Stimulated activated CD4-positive, alpha-beta T cell treated with anti-CD3 and anti-CD28 coated beads, Interleukin-15, amount 100 ng/mL, for 1 hour (primary cell): Measurements from ENCODE around the gene LETMD1.

Source experiments
- DNase-seq, 2 donors: peaks; one replicate each; pipeline ENCODE4 v3.0.0-alpha.2; 2020; ENCODE audit warnings: low read depth in 1 of 2, low spot score in 1 of 2

Gene LETMD1

GRCh38 chr12:51025836-51026638 is 22.1 kb upstream of the LETMD1 start, which contains the start of gene SLC11A2:
Gene SLC11A2, minus strand, starts transcription at chr12:51026384. Its CDS starts 15,656 bp downstream, at chr12:51010728.
- peak; percentile 81 to 85 for DNase-seq

DNA sequence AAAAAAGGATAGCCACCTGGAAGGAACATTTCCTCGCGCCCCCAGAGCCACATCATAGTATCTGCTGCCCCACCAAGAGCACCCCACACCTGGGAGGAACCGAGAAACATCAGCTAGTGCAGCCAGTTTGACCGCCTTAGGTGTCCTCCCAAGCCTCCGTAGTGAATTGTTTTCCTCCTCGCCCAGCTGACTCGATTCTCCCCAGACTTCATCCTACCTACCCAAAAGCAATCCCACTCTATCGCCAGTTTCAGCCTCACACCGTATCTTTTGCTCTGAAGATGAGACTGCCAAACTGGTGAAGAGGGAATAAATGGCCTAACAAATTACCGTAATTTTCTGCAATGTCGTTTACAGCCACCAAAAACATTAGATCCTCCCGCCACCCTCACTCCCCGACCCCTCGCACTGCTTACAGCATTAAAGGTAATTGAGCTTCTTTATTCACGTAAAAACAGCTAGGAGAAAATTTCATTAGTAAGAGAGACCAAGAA is 20.7 kb upstream of the LETMD1 start:
- no peak for DNase-seq

- DNase-seq: no peak
These were observed 19.9 kb upstream of the LETMD1 start for GRCh38 chr12:51028126-51028812.

- no peak for DNase-seq
These were observed 19.3 kb upstream of the LETMD1 start for GRCh38 chr12:51028813-51029150.

- no peak for DNase-seq
These were observed 15.1 kb upstream of the LETMD1 start for GRCh38 chr12:51033048-51033447.

GRCh38 chr12:51033457-51034089 is 14.6 kb upstream of the LETMD1 start:
- DNase-seq: no peak

DNA sequence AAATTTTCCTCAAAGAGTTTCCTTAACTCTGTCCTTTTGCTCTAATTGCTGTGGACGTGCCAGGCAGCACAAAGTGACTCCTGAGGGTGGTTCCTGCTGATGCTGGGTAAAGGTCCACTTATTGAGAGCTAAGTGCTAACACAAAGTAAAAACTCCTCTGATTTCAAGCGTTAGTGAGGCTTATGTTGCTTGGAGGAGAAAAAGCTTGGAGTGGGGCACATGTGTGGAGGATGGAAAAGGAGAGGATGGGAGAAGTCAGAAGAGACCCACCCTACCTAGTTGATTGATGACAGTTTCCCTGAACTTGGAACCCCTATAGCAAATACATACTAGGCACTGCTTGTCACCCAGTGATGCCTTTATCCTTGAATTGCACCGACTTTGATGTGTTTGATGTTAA is 11.8 kb upstream of the LETMD1 start:
- no peak for DNase-seq

GRCh38 chr12:51048661-51049251 is 629 bp downstream of the LETMD1 start:
- DNase-seq: no peak

DNA sequence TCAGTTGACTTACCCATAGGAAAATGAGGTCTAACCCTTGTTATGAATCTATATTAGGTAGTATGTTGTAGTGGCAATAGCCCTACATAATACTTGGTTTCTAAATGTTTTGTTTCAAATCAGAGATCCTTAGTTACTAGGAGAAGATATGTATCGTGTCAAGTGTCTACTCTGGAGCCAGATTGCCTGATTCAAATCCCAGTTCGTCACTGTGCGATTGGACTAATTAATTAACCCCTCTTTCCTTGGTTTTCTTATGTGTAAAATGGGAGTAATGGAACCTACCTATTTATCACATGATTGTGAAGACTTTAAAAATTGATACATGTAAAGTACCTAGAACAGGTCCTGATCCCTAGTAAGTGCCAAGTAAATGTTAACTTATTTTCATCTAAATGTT is 1.4 kb downstream of the LETMD1 start:
- no peak for DNase-seq

GRCh38 chr12:51051787-51052186 is 3.7 kb downstream of the LETMD1 start:
- no peak for DNase-seq

DNA sequence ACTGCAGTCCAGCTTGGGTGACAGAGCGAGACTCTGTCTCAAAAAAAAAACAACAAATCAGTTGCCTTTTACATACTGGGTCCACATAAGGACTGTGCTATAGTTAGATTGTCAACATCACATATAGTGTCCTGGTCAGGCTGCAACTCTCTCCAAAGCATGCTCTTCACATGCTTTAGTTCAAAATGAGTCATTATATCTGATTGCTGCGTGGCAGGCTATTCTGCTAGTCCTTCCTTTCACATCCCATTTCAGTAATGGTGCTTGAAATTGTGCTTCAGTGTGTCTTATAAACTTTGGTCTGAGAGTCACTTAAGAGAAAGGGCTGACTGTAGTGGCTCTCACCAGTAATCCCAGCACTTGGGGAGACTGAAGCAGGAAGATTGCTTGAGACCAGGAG is 6.9 kb downstream of the LETMD1 start:
- no peak for DNase-seq

DNA sequence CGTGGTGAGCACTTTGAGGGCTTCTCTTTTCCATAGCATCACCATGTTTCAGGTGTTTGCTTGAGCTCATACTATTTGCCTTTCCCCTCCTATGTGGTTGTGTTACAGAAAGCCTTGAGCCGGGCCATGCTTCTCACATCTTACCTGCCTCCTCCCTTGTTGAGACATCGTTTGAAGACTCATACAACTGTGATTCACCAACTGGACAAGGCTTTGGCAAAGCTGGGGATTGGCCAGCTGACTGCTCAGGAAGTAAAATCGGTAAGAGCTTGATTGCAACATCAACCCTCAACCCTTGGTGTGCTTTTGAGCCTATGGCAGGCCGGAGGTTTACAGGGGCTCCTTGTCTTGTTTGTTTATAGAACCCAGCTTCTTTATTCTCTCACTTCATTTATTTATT is 8.1 kb downstream of the LETMD1 start:
- no peak for DNase-seq

GRCh38 chr12:51059086-51059485 is 11.0 kb downstream of the LETMD1 start:
- no peak for DNase-seq

DNA sequence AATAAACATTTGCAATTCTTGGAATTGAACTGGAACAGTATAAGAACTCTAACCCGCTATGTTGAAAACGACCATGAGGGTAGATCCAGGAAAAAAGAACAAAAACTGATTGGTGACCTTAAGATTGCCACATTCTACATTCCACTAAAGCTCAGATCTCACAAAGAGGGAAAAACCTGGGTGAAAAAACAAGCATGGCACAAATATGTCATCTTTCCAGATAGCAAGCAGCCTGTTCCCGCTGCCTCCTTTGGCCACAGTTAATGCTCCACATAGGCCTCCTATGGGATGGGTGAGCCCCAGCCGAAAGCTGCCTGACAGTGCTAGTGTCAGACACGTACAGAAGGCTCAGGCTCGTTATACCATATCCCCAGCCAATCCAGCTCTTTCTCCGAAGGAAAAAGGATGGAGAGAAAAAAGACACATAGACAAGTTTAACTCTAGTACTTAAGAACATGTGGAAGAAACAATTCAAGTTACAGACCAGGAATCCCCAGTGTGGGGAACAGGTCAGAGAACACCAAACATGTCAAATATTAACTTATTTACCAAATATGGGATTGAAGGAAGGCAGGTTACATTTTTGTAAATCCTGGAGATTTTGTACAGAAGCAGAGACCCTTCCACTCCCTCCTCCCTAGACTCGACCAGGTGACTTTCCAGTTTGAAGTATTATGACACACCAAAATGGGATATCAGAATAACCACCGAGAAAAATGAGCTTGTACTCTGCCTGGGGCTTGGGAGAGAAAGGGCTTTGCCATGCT is 14.7 kb downstream of the LETMD1 start:
- DNase-seq: no peak

GRCh38 chr12:51065530-51065929 is 17.4 kb downstream of the LETMD1 start:
- no peak for DNase-seq

DNA sequence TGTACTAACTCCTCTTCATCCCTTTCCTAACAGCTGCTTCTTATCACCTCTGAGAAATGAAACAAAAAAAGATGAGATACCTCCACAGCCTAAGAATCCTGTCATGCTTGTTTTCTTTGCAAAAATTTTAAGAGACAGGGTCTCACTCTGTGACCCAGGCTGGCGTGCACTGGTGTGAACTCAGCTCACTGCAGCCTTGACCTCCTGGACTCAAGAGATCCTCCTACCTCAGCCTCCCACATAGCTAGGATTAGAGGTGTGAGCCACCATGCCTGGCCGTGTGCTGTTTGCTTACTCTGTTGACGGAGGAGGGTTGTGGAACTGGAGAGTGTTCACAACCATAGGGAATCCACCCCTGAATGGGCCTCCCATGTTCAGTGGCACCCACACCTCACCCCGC is 19.1 kb downstream of the LETMD1 start:
- DNase-seq: no peak

- no peak for DNase-seq
These were observed 19.6 kb downstream of the LETMD1 start for GRCh38 chr12:51067771-51068170.

DNA sequence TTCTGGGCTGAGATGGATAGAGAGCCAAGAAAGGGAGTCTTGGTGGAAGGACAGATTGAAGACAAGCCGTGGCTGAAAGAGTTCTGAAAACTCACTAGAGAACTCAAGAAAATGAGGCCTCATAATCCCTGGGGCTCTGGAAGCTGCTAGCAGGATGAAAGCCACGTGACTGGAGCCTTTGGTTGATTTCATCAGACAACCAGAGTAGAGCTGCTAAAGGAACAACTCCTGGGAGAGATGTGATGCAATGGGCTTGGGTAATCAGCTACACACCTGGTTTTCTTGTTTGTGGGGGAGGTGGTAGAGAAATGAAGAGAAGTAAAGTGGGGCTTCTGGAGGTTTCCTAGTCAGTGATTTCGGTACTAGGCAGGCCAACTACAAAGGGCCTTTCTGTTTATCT is 21.9 kb downstream of the LETMD1 start:
- no peak for DNase-seq

- DNase-seq: no peak
These were observed 23.5 kb downstream of the LETMD1 start for GRCh38 chr12:51071663-51072062.

- no peak for DNase-seq
These were observed 27.3 kb downstream of the LETMD1 start for GRCh38 chr12:51075390-51075789.
